K562 (cell line): ENCODE data around the gene DNMT3A. TPM values are rescaled to one million over a fixed set of nuclear protein-coding genes. Genes with fewer than 3 reads are reported as not detected.

Experiments
- ATAC-seq: fragments of 200-7000 bp; cut with Tn5 transposase; 3 replicates; pipeline ENCODE4 v1.9.1; 2020; ENCODE audit warnings: moderate library complexity
- BruUV-seq: library from RNA; stranded (reverse); fragments of 400-500 nt; replicated peaks from 2 replicates; lab custom pipeline; 2021; lab: Mats Ljungman, UMichigan
- CTCF ChIA-PET: fragments of 300-600 bp; formaldehyde crosslinking; extraction: SDS; loops from one replicate; lab custom pipeline; 2021; ENCODE audit warnings: low intra/inter-chr PET ratio; lab: Yijun Ruan, JAX
- POLR2A ChIA-PET: fragments of 300-600, 350-650 bp; sonication (Branson Sonifier 250); formaldehyde crosslinking; extraction: SDS; loops from one replicate; lab custom pipeline; 2021; ENCODE audit warnings: antibody characterized with exemption, inconsistent platforms; lab: Yijun Ruan, JAX
- DNase-seq, 4 experiments: peaks; one replicate each; pipeline versions ENCODE4 v3.0.0 to v3.0.0-alpha.2; 2011 to 2018; ENCODE audit warnings: low spot score in 3 of 4, mixed read lengths in 3 of 4; ENCODE audit errors: extremely low read depth in 1 of 4
- FAIRE-seq: peaks from 2 replicates; lab custom pipeline; 2011; peaks lifted over from hg19 to GRCh38; lab: Jason Lieb, UNC
- H2AFZ ChIP-seq: 2 replicates; pipeline ENCODE4 v1.6.0; 2011; ENCODE audit warnings: low read depth, low read length, control low read depth, inconsistent platforms
- H3K27ac ChIP-seq: fragments of 200-600 bp; 3 replicates; pipeline ENCODE4 v1.8.0; 2011; ENCODE audit warnings: low read depth, mild to moderate bottlenecking, control low read depth, inconsistent platforms, low read length, moderate library complexity, mixed read lengths; ENCODE audit errors: extremely low read depth
- H3K27me3 ChIP-seq, 2 experiments: fragments of 300-600 bp in 1 of 2; 2 replicates in 1 of 2; 3 replicates in 1 of 2; pipeline versions ENCODE4 v1.6.0 to v1.8.0; 2011; ENCODE audit warnings: inconsistent platforms in 2 of 2, low read length in 2 of 2, mild to moderate bottlenecking in 1 of 2, mixed read lengths in 1 of 2, moderate library complexity in 1 of 2; ENCODE audit not compliant: control insufficient read depth in 2 of 2, insufficient read depth in 2 of 2
- H3K36me3 ChIP-seq: fragments of 300-600 bp; 3 replicates; pipeline ENCODE4 v1.8.0; 2011; ENCODE audit warnings: mild to moderate bottlenecking, low read length, inconsistent platforms; ENCODE audit not compliant: control insufficient read depth, insufficient read depth
- H3K4me1 ChIP-seq, 2 experiments: fragments of 200-600 bp in 1 of 2; replicated peaks in 1 of 2; 2 replicates in 1 of 2; 3 replicates in 1 of 2; pipeline versions ENCODE4 v1.5.1 to v1.8.0; 2011; ENCODE audit warnings: inconsistent platforms in 2 of 2, low read length in 2 of 2, mild to moderate bottlenecking in 1 of 2, mixed read lengths in 1 of 2, moderate library complexity in 1 of 2; ENCODE audit not compliant: control insufficient read depth in 2 of 2, insufficient read depth in 2 of 2
- H3K4me2 ChIP-seq: 2 replicates; pipeline ENCODE4 v1.6.1; 2011; ENCODE audit warnings: low read length, control low read depth, inconsistent platforms, mixed read lengths; ENCODE audit not compliant: insufficient read depth
- H3K4me3 ChIP-seq: fragments of 200-600 bp; sonication (generic), shearing (Covaris generic); 2 replicates; pipeline ENCODE4 v1.5.1; 2016; ENCODE audit warnings: control low read depth, inconsistent platforms
- H3K79me2 ChIP-seq: fragments of 200-600 bp; 3 replicates; pipeline ENCODE4 v1.8.0; 2011; ENCODE audit warnings: low read length, inconsistent platforms; ENCODE audit not compliant: control insufficient read depth, insufficient read depth
- H3K9ac ChIP-seq, 2 experiments: 2 replicates each; pipeline versions ENCODE4 v1.6.0 to v1.6.1; 2011; ENCODE audit warnings: low read depth in 2 of 2, low read length in 2 of 2, control low read depth in 1 of 2, inconsistent platforms in 1 of 2, mild to moderate bottlenecking in 1 of 2, mixed read lengths in 1 of 2; ENCODE audit not compliant: insufficient read depth in 1 of 2
- H3K9me1 ChIP-seq: one replicate; pipeline ENCODE4 v1.6.0; 2011; ENCODE audit warnings: inconsistent platforms, mild to moderate bottlenecking, low read length, moderate library complexity; ENCODE audit not compliant: control insufficient read depth, insufficient read depth
- H3K9me3 ChIP-seq: replicated peaks from 2 replicates; pipeline ENCODE4 v1.5.1; 2011; ENCODE audit warnings: low read depth, low read length, inconsistent platforms; ENCODE audit not compliant: control insufficient read depth, insufficient read depth
- H4K20me1 ChIP-seq: replicated peaks from 2 replicates; pipeline ENCODE4 v1.6.1; 2011; ENCODE audit warnings: low read length, inconsistent platforms, mixed read lengths; ENCODE audit not compliant: control insufficient read depth, insufficient read depth
- ILK ChIP-seq: fragments of 450-650 bp; IDR thresholded peaks from 2 replicates; pipeline ENCODE4 v1.6.1; 2016; ENCODE audit warnings: missing genetic modification characterization, low read depth, mild to moderate bottlenecking, missing compliant biosample characterization, moderate library complexity, borderline replicate concordance
- MAFK ChIP-seq: IDR thresholded peaks from 2 replicates; pipeline ENCODE4 v1.6.1; 2011; ENCODE audit warnings: low read length, improper control_type of control experiment
- NBN ChIP-seq: fragments of 450-650 bp; IDR thresholded peaks from 2 replicates; pipeline ENCODE4 v1.6.1; 2016; ENCODE audit warnings: low read depth, mild to moderate bottlenecking
- RBM14 ChIP-seq: fragments of 200-400 bp; formaldehyde crosslinking; IDR thresholded peaks from 2 replicates; pipeline ENCODE4 v1.6.1; 2018; ENCODE audit warnings: low read depth, mild to moderate bottlenecking, low read length, moderate library complexity, borderline replicate concordance; ENCODE audit not compliant: insufficient read depth
- RNF219 ChIP-seq: fragments of 250-450 bp; sonication (Bioruptor Pico); IDR thresholded peaks from 2 replicates; pipeline ENCODE4 v1.5.0; 2022; ENCODE audit warnings: mild to moderate bottlenecking
- TRIM25 ChIP-seq: fragments of 450-650 bp; IDR thresholded peaks from 2 replicates; pipeline ENCODE4 v1.7.0; 2016; ENCODE audit warnings: borderline replicate concordance
- ZZZ3 ChIP-seq: fragments of 450-650 bp; IDR thresholded peaks from 2 replicates; pipeline ENCODE4 v1.6.1; 2016; ENCODE audit warnings: antibody characterized with exemption, mild to moderate bottlenecking, moderate library complexity
- WGBS: fragments of 100-300 bp; shearing (Covaris generic); methylation state at CpG from one replicate; pipeline ENCODE4 v1.1.6; 2016; ENCODE audit warnings: low coverage, mixed read lengths; ENCODE audit not compliant: insufficient coverage; ENCODE audit errors: missing lambda C conversion rate; 5-methylcytosine and 5-hydroxymethylcytosine counted together
- in situ Hi-C: fragments of 300-500 bp; cut with MboI; formaldehyde crosslinking; loops from 4 replicates; pipeline ENCODE4 v1.15.0; 2018; ENCODE audit warnings: inconsistent platforms, mixed read lengths
- intact Hi-C: fragments of 100-400 bp; cut with micrococcal nuclease; formaldehyde crosslinking; loops from 2 replicates; pipeline ENCODE4 v1.14.2; 2022
- polyA plus RNA-seq, 8 experiments: library from polyadenylated mRNA; depleted of rRNA in 4 of 8; stranded (reverse) in 5 of 8; unstranded in 3 of 8; fragments of >200 nt; fragmentation: Nextera tagmentation in 2 of 8; fragmentation: Illumina TruSeq in 1 of 8; extraction: Ambion mirVana in 2 of 8; extraction: Trizol in 1 of 8; gene quantifications; 2 replicates each; pipeline versions ENCODE4 v1.2.1 to v1.2.3, GENCODE V29; 2011 to 2014; ENCODE audit warnings: inconsistent platforms in 1 of 8, missing spikeins in 1 of 8
- total RNA-seq, 7 experiments: library from RNA; depleted of rRNA in 6 of 7; stranded (reverse); fragments of >200 nt in 6 of 7; fragmentation: Illumina TruSeq in 2 of 7; extraction: Trizol in 2 of 7; gene quantifications; 2 replicates each; pipeline versions ENCODE4 v1.2.1 to v1.2.3, GENCODE V29; 2011 to 2021; ENCODE audit warnings: low replicate concordance in 1 of 7
- TF ChIP-seq, protein P1 (sequence below): fragments of 250-450 bp; sonication (Bioruptor Pico); IDR thresholded peaks from 2 replicates; pipeline ENCODE4 v1.4.0; 2020; ENCODE audit warnings: borderline replicate concordance
- TF ChIP-seq, protein P2 (sequence below): fragments of 450-650 bp; formaldehyde crosslinking; IDR thresholded peaks from 2 replicates; pipeline ENCODE4 v1.4.0; 2020; ENCODE audit warnings: mild to moderate bottlenecking, moderate library complexity
- TF ChIP-seq, protein P3 (sequence below): sonication (generic); formaldehyde crosslinking; IDR thresholded peaks from 2 replicates; pipeline ENCODE4 v1.8.1; 2023; ENCODE audit warnings: mild to moderate bottlenecking, missing genetic modification reagents

Gene DNMT3A
- total and polyA plus RNA-seq, 9 of the 15 experiments (the other 6 are each of a cell fraction or from before 2014, with no cell fraction given), result 3.0 to 16.0 (median 6.1) TPM

DNA sequence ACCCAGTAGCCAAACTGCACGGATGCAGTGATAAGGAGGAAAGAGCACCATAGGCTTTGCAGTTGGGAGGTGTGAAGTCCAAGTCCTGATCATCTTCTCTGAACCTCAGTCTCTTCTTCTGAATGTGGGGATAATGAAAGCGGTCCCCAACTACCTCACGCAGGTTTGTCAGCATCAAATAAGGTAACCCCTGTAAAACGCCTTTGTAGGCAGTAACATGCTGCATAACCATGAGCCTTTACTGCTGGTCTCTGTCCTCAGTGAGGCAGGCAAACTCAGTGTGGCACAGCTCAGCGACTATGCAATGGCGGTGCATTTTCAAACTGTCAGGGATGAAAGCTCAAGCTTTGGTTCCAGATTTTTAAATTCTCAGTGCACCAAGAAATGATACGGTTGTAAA lies 46.1 kb downstream of the DNMT3A start:
- TF ChIP-seq, protein P1, sequence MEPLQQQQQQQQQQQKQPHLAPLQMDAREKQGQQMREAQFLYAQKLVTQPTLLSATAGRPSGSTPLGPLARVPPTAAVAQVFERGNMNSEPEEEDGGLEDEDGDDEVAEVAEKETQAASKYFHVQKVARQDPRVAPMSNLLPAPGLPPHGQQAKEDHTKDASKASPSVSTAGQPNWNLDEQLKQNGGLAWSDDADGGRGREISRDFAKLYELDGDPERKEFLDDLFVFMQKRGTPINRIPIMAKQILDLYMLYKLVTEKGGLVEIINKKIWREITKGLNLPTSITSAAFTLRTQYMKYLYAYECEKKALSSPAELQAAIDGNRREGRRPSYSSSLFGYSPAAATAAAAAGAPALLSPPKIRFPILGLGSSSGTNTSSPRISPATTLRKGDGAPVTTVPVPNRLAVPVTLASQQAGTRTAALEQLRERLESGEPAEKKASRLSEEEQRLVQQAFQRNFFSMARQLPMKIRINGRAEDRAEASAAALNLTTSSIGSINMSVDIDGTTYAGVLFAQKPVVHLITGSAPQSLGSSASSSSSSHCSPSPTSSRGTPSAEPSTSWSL (CRISPR knock-in tag), result no peak
- TF ChIP-seq, protein P2, sequence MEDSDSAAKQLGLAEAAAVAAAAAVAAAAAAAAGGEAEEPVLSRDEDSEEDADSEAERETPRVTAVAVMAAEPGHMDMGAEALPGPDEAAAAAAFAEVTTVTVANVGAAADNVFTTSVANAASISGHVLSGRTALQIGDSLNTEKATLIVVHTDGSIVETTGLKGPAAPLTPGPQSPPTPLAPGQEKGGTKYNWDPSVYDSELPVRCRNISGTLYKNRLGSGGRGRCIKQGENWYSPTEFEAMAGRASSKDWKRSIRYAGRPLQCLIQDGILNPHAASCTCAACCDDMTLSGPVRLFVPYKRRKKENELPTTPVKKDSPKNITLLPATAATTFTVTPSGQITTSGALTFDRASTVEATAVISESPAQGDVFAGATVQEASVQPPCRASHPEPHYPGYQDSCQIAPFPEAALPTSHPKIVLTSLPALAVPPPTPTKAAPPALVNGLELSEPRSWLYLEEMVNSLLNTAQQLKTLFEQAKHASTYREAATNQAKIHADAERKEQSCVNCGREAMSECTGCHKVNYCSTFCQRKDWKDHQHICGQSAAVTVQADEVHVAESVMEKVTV (CRISPR knock-in tag), result no peak
- TF ChIP-seq ILK (tag) (no peak), ZZZ3 (no peak), RBM14 (no peak), MAFK (no peak), TRIM25 (no peak), RNF219 (CRISPR knock-in tag) (no peak), NBN (no peak)
- TF ChIP-seq, protein P3, sequence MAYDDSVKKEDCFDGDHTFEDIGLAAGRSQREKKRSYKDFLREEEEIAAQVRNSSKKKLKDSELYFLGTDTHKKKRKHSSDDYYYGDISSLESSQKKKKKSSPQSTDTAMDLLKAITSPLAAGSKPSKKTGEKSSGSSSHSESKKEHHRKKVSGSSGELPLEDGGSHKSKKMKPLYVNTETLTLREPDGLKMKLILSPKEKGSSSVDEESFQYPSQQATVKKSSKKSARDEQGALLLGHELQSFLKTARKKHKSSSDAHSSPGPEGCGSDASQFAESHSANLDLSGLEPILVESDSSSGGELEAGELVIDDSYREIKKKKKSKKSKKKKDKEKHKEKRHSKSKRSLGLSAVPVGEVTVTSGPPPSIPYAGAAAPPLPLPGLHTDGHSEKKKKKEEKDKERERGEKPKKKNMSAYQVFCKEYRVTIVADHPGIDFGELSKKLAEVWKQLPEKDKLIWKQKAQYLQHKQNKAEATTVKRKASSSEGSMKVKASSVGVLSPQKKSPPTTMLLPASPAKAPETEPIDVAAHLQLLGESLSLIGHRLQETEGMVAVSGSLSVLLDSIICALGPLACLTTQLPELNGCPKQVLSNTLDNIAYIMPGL, result no peak
- intact Hi-C loops, result no loop called here
- Histone ChIP-seq H2AFZ (peak overlapping the region; percentile 59), H3K4me3 (no peak overlapping the region), H3K27ac (no peak overlapping the region), H3K4me2 (no peak overlapping the region), H3K4me1 (peaks cover 0 to 24% of the 10 kb centered on the region in 2 experiments; a peak in 2 of 5 replicates), H3K9ac (no peak overlapping the region), H3K9me3 (no peaks in the 10 kb centered on the region), H3K36me3 (no peaks in the 10 kb centered on the region), H3K9me1 (no peaks in the 10 kb centered on the region), H4K20me1 (no peaks in the 10 kb centered on the region), H3K27me3 (peaks cover 0 to 29% of the 10 kb centered on the region in 2 experiments; a peak in 2 of 5 replicates), H3K79me2 (no peaks in the 10 kb centered on the region)
- in situ Hi-C loops, result no loop called here
- POLR2A ChIA-PET, result no interaction called here
- CTCF ChIA-PET, result no interaction called here
- FAIRE-seq (no peak), DNase-seq (no peak), ATAC-seq (no peak)
- WGBS, result 31% methylated on average over 7 of the region's 7 CpGs
- BruUV-seq, result no TSS peak
